ENCODE measurements around the gene TTC34.
"Not testable (repeated sequence)": the region's sequence is repeated elsewhere in the genome, so short reads cannot be mapped to it uniquely, and the experiment has no call there.

The TTC34 gene

GRCh38 chr1:2783435-2784397, 17.8 kb downstream of the TTC34 start:
- TF ChIP-seq CTCF (IDR thresholded peaks at IDR 0.05; ENCODE audit: extremely low read depth, insufficient read depth, missing control alignments) = no peak
- DNase-seq (ENCODE audit: low spot score) = no peak
- in situ Hi-C loops (cut with MboI; ENCODE audit: low pct_unique_long_range_greater_than_20kb, low sequenced_read_pairs, unreplicated experiment) = no loop called here

- in situ Hi-C loops (cut with MboI; ENCODE audit: low pct_unique_long_range_greater_than_20kb, low sequenced_read_pairs, unreplicated experiment) = no loop called here
- TF ChIP-seq CTCF (IDR thresholded peaks at IDR 0.05; ENCODE audit: extremely low read depth, insufficient read depth, missing control alignments) = no peak
- DNase-seq (ENCODE audit: low spot score) = no peak
These were observed 18.4 kb downstream of the TTC34 start for GRCh38 chr1:2783069-2783434.

DNA sequence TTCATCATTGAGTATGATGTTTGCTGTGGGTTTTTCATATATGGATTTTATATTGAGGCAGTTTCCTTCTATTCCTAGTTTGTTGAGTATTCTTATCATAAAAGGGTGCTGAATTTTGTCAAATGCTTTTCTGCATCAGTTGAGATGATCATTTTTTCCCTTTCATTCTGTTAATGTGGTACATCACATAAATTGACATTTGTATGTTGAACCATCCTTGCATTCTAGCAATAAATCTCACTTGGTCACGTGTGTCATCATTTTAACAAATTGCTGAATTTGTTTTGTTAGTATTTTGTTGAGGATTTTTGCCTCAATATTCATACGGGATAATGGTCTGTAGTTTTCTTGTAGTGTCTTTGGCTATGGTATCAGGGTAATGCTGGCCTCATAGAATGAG, 19.9 kb downstream of the TTC34 start:
- no peak for TF ChIP-seq CTCF (IDR thresholded peaks at IDR 0.05; ENCODE audit: extremely low read depth, insufficient read depth, missing control alignments)
- DNase-seq (ENCODE audit: low spot score) = no peak
- in situ Hi-C loops (cut with MboI; ENCODE audit: low pct_unique_long_range_greater_than_20kb, low sequenced_read_pairs, unreplicated experiment) = no loop called here

DNA sequence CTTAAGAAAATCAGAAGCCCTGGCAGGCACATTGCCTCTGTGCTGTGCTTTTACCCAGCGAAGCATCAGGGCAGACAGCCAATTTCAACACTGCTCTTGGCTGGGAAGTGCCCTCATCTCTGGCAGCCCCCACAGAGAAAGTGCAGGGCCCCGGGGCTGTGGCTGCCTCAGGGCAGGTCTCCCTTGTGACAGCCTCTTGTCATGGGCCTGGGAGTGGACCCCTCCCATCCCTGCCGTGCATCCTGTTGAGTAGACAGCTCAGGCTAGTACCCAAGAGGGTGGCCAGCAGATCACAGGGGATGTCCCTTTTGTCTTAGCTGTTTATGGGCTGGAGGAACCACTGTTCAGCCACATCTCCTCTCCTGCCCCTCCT, 23.3 kb downstream of the TTC34 start:
- in situ Hi-C loops (cut with MboI; ENCODE audit: low pct_unique_long_range_greater_than_20kb, low sequenced_read_pairs, unreplicated experiment) = no loop called here
- no peak for DNase-seq (ENCODE audit: low spot score)
- TF ChIP-seq CTCF (IDR thresholded peaks at IDR 0.05; ENCODE audit: extremely low read depth, insufficient read depth, missing control alignments) = no peak

GRCh38 chr1:2777424-2778219, 23.9 kb downstream of the TTC34 start:
- in situ Hi-C loops (cut with MboI; ENCODE audit: low pct_unique_long_range_greater_than_20kb, low sequenced_read_pairs, unreplicated experiment) = no loop called here
- DNase-seq (ENCODE audit: low spot score) = no peak
- TF ChIP-seq CTCF (IDR thresholded peaks at IDR 0.05; ENCODE audit: extremely low read depth, insufficient read depth, missing control alignments) = no peak

- DNase-seq (ENCODE audit: low spot score); in situ Hi-C loops (cut with MboI; ENCODE audit: low pct_unique_long_range_greater_than_20kb, low sequenced_read_pairs, unreplicated experiment): not testable (repeated sequence)
These were observed 26.2 kb downstream of the TTC34 start for GRCh38 chr1:2775333-2775732.

- DNase-seq (ENCODE audit: low spot score); in situ Hi-C loops (cut with MboI; ENCODE audit: low pct_unique_long_range_greater_than_20kb, low sequenced_read_pairs, unreplicated experiment): not testable (repeated sequence)
These were observed 33.4 kb downstream of the TTC34 start for GRCh38 chr1:2768052-2768451.

- in situ Hi-C loops (cut with MboI; ENCODE audit: low pct_unique_long_range_greater_than_20kb, low sequenced_read_pairs, unreplicated experiment); DNase-seq (ENCODE audit: low spot score): not testable (repeated sequence)
These were observed 42.1 kb downstream of the TTC34 start for GRCh38 chr1:2759433-2759832.

- DNase-seq (ENCODE audit: low spot score); in situ Hi-C loops (cut with MboI; ENCODE audit: low pct_unique_long_range_greater_than_20kb, low sequenced_read_pairs, unreplicated experiment): not testable (repeated sequence)
These were observed 44.0 kb downstream of the TTC34 start for GRCh38 chr1:2757519-2757918.

- in situ Hi-C loops (cut with MboI; ENCODE audit: low pct_unique_long_range_greater_than_20kb, low sequenced_read_pairs, unreplicated experiment); DNase-seq (ENCODE audit: low spot score): not testable (repeated sequence)
These were observed 46.1 kb downstream of the TTC34 start for GRCh38 chr1:2755426-2755825.

- DNase-seq (ENCODE audit: low spot score); in situ Hi-C loops (cut with MboI; ENCODE audit: low pct_unique_long_range_greater_than_20kb, low sequenced_read_pairs, unreplicated experiment): not testable (repeated sequence)
These were observed 46.9 kb downstream of the TTC34 start for GRCh38 chr1:2754597-2754996.

Measured in GM13977 (cell line).